HPDE6-E6E7 (cell line): ENCODE data around the gene DNAJC5.
"Not testable (repeated sequence)": the region's sequence is repeated elsewhere in the genome, so short reads cannot be mapped to it uniquely, and the experiment has no call there.

Source experiments
- DNase-seq: peaks from one replicate; pipeline ENCODE4 v3.0.0; 2011; ENCODE audit warnings: missing footprints; ENCODE audit errors: extremely low spot score

Gene DNAJC5

GRCh38 chr20:63861365-63861934 is 33.5 kb upstream of the DNAJC5 start, which contains the start of gene ABHD16B:
TSS of gene ABHD16B (plus strand) at chr20:63861498. CDS start at chr20:63861541, 43 bp downstream.
- no peak for DNase-seq

DNA sequence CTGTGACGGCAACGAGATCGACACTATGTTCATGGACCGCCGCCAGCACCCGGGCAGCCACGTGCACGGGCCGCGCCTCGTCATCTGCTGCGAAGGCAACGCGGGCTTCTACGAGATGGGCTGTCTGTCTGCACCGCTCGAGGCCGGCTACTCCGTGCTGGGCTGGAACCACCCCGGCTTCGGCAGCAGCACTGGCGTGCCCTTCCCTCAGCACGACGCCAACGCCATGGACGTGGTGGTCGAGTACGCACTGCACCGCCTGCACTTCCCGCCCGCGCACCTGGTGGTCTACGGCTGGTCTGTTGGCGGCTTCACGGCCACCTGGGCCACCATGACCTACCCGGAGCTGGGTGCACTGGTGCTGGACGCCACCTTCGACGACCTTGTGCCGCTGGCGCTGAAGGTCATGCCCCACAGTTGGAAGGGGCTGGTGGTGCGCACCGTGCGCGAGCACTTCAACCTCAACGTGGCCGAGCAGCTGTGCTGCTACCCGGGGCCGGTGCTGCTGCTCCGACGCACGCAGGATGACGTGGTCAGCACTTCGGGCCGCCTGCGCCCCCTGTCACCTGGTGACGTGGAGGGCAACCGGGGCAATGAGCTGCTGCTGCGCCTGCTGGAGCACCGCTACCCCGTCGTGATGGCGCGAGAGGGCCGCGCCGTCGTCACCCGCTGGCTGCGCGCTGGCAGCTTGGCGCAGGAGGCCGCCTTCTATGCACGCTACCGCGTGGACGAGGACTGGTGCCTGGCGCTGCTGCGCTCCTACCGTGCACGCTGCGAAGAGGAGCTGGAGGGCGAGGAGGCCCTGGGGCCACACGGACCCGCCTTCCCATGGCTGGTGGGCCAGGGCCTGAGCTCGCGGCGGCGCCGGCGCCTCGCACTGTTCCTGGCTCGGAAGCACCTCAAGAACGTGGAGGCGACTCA is 32.7 kb upstream of the DNAJC5 start:
- no peak for DNase-seq

DNA sequence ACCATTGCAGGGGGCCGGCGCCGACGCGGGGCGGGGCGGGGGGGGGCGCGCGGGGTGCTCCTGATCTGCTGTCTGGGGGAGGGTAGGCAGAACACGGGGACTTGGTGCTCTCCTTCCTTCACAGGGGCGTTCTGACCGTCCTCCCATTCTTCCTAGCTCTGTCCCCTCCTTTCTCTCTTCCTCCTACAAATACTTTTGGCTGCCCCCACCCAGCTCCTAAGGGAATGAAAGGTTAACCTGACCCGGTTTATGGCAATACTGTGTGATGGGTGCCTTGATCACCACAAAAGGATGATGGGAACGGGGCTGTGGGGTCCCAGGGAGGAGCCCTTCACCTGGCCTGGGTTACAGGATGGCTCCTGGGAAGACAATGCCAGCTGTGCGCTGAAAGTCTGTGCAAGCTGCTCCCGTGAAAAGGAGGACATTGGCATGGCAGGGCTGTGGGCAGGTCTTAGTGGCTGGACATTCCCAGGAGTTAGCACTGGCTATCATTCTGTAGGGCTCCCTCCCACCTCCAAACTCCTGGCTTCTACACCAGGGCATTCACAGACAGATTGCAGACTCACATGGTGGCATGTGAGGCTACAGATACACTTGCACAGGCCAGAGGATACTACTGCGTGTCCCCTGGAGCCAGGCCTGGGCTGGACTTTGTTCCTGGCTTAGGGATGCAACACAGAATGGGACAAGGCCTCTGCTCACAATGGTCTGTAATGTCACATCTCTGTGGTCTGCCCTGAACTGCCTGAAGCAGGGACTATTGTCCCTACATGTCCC is 31.7 kb upstream of the DNAJC5 start:
- DNase-seq, result no peak

- DNase-seq, result peak; percentile 85
These were observed 31.0 kb upstream of the DNAJC5 start for GRCh38 chr20:63863798-63864544.

- DNase-seq, result no peak
These were observed 30.4 kb upstream of the DNAJC5 start for GRCh38 chr20:63864545-63864977.

DNA sequence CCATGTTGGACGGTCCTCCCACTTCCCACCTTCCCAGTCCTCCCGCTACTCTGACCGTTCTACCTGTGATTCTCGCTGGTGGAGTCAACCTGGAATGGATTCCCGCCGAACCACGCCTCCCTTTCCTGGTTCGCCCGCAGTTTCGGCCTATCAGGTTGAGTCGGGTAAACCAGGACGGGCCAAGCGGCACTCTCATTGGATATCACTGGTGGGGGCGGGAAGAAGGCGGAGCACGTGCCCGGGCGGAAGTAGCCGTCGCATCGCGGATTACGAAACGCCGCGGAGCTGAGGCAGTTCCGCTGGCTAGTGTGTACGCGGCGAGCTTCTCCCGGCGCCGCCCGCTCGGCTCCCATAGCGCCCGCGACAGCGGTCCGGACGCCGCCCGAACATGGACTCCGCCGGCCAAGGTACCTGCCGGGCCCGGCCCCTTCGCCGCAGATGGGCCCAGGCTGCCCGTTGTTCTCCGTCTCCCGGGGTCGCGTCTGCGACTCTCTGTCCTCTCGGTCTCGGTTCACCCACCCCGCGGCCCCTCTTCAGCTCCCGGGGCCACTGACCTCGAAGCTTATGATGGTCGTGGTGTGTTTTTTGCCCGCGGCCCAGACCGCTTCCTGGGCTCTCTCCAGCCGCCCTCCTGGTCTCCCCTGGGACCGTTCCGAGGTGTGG is 29.8 kb upstream of the DNAJC5 start, which contains the start of gene TPD52L2:
Gene TPD52L2 (plus strand): TSS at position 293 of the 663 bp plus-strand sequence. CDS start 96 bp downstream, at position 389.
- DNase-seq, result peak; percentile 100

GRCh38 chr20:63867042-63867441 is 27.9 kb upstream of the DNAJC5 start:
- DNase-seq, result not testable (repeated sequence)

GRCh38 chr20:63868264-63868663 is 26.7 kb upstream of the DNAJC5 start:
- no peak for DNase-seq

DNA sequence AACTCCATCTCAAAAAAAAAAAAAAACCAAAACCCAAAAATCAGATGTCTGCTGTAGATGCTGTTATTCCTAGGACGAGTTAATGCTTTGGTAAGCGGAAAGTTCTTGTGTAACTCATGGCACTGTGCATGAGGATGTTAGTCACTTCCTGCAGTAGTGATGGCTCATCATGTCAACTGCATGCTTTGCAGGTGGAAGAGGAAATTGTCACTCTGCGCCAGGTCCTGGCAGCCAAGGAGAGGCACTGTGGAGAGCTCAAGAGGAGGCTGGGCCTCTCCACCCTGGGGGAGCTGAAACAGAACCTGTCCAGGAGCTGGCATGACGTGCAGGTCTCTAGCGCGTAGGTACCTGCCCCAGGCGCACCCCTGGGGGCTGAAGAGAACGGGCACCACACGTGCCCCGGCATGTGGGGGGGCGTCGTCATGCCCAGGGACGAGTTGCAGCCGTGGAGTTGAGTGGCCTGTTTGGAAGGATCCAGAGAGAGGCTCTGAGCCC is 21.4 kb upstream of the DNAJC5 start:
- DNase-seq, result peak; percentile 93

GRCh38 chr20:63874241-63874640 is 20.7 kb upstream of the DNAJC5 start:
- not testable (repeated sequence) for DNase-seq

DNA sequence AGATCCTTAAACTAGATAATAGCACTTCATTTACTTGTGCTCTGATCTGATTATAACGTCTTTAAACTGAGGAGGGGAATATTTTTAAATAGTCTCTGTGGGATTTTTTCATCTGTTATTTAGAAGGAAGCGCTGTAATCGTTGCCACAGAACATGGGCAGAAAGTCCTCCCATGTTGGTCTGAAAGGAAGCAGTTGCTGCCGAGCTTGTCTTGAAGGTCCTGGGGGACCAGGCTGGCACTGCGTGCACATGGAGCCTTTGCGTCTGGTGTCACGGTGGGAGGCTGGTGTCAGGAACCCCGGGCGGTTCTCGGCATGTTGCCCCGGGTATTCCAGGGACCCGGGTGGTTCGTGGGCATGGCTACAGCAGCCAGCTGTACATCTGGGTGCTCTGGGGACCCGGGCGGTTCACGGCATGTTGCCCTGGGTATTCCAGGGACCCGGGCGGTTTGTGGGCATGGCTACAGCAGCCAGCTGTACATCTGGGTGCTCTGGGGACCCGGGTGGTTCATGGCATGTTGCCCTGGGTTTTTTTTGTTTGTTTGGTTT is 18.4 kb upstream of the DNAJC5 start:
- DNase-seq, result no peak

GRCh38 chr20:63877755-63878470 is 17.0 kb upstream of the DNAJC5 start:
- DNase-seq, result no peak

DNA sequence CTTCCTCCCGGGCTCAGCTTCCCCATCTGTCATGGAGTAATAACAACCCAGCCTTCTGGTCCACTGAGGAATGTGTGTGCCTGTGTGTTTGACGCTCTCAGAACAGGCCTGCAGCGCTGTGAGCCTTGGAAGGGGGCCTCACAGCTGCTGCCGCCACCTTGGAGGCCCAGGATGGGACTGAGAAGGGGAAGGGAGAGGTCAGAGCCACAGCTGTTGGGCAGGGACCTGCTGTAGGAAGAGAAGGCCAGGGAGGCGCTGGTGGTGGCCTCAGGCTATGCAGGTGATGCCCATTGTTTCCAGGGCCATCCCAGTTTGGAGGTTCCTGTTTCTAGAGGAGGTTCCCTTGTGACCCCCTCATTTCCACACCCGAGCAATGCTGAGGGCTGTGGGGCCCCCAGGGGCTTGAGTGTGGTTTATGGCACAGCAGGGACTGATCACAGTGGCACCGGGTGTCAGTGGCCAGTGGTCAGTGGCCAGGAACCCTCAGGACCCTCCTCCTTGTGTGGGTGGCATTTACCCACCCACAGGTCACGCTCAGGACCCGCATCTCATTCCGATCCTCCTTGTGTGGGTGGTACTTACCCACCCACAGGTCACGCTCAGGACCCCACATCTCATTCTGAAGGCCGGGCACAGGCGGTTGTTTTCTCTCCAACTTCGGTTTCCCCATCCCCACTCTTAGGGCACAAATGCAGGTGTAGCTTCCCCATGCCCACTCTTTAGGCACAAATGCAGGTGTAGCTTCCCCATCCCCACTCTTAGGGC is 15.8 kb upstream of the DNAJC5 start:
- DNase-seq, result no peak

GRCh38 chr20:63880901-63881300 is 14.0 kb upstream of the DNAJC5 start:
- DNase-seq, result not testable (repeated sequence)

GRCh38 chr20:63881451-63882226 is 13.3 kb upstream of the DNAJC5 start:
- DNase-seq, result no peak

GRCh38 chr20:63882257-63883200 is 12.4 kb upstream of the DNAJC5 start:
- no peak for DNase-seq

DNA sequence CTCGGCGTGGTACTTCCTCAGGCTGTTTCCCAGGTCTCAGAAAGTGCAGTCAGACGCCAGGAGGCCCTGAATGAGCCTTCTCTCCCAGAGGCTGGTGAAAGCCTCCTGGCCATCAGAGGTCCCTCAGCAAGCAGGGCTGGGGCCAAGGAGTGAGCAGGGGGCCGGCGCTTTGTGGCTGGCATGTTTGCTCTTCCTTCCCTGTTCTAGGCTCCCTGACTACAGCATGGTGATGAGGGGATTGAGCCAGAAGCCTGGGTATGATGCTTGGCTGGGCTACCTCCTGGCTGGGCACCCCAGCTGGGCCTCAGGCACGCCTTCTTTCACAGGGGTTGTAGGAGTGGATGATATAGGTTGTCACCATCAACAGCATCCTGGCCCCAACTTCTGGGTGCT is 11.7 kb upstream of the DNAJC5 start:
- no peak for DNase-seq
